TTC549 (cell line): ENCODE data around the gene NUMB.

Source experiments
- FAIRE-seq: peaks from 2 replicates; lab custom pipeline; 2012; peaks lifted over from hg19 to GRCh38; lab: Jason Lieb, UNC

The NUMB gene

DNA sequence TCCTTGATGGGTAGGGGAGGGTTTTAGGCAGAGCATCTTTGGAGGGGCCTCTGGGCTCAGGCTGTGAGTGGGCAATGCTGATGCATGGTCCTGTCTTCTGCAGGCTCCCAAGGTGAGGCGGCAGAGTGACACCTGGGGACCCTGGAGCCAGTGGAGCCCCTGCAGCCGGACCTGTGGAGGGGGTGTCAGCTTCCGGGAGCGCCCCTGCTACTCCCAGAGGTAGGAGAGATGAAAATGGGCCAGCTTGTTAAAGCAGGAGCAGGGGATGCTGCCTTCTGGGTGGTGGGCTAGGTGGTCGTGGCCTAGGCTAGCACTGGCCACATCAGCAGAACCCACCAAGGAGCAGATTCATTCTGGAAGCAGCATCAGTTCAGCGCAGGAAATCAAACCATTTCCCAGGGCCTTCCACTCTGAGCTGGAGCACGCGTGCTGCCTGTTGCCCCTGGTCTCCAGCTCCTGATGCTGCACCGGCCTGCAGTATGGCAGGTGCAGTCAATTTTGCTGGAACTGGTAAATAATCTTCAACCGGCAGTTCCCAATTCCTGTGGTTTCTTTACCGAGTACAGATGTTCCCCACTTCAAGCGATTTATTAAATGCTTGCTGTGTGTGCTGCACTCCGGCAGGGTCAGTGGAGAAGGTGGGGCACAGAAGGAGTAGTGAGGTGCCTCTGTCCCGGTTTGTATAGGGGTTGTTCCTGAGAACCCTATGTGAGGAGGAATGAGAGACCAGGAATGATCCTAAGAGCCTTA lies 213.6 kb downstream of the NUMB start:
- FAIRE-seq, result no peak

GRCh38 chr14:73243748-73244147 lies 214.6 kb downstream of the NUMB start:
- FAIRE-seq, result no peak

DNA sequence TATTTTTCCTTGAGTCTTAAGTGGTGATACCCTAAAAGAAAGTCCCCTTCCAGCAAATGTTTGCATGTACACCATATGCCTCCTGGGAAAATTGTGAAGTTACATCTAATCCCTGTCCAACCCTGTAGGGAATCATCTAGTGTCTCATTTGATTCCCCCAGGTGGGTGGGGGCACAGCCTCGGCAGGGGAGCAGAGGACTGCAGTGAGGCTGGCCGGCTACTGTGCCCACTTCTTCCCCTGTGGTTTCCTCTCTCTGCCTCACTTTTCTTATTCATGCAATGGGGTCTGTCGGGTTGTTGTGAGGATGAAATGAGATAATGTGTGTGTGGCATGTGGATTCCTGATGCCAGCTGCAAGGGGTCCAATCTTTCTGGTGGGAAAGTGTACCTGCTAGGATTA lies 215.0 kb downstream of the NUMB start:
- no peak for FAIRE-seq

DNA sequence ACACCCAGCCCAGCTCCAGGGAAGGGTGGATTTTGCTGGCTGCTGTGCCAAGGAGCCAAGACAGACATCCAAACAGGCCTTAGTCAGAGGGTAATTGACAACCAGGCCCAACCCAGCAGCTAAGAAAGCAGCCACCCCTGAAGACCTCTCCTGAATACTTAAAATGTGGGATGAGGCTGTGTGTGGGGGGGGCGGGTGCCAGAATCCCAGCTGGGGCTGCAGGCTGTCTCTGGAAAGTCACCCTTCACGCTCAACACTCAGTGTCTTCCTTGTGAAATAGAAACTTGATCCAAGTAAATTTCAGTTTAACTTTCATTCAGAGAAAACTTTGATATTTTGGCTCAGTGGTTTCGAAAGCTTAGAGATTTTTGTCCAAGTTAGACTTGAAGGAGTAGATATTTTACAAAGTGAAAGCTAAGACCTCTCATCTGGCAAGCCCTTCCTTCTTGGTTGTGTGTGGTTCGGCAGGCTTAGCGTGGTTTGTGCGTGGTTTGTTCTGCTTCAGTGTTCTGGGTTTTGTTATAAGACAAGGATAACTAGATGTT lies 215.9 kb downstream of the NUMB start:
- FAIRE-seq, result no peak

GRCh38 chr14:73241481-73242165 lies 216.7 kb downstream of the NUMB start:
- no peak for FAIRE-seq

DNA sequence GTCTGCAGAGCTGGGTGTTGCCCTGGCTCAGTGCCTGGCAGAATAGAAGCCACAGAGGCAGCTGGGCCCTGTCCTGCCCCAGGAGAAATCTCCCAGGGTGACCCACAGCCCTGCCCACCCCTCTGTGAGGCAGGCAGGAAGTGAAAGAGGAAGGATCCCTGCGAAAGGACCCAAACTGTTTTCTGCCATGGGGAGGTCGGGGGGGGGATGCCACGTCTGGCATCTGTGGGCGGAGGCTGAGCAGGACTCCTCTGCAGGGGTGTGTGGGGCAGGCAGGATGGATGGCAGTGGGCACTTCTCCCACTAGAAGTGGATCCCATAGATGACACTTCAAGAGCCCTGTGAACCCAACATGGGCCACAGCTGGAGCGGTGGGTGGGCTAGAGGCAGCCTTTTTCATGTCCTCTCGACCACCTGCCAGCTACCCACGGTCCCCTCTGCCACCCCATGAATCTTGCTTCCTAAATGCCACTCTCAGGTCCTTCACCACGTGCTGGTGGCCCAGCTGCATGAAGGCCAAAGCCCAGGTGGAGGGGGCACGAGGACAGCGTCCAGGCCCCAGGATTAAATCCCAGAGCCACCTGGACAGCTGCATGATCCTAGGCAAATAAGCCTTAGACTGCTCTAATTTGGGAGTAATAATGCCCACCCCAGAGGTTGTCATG lies 217.4 kb downstream of the NUMB start:
- FAIRE-seq, result no peak

- FAIRE-seq, result no peak
Measured at GRCh38 chr14:73239393-73240241, 218.7 kb downstream of the NUMB start.

GRCh38 chr14:73238941-73239340 lies 219.4 kb downstream of the NUMB start:
- FAIRE-seq, result no peak

DNA sequence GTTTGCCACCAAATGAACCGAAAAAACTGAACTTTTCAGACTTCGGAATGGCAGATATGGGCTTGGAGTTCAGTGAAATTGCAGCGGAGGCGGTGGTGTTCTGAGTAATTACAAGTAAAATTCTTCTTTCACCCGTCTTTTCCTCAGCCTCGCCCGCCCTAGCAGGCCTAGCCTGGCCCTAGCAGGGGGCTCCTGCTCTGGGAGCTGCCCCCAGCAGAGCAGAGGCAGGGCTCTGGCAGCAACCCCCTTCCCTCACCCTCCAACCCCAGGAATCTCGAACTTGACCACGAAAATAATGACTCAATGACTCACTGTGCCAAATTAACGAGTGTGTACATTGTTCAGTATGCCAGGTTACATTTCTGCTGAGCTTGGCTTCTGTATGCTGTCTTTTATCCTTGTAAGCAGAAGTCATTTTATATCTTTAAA lies 219.9 kb downstream of the NUMB start:
- no peak for FAIRE-seq

- no peak for FAIRE-seq
Measured at GRCh38 chr14:73237786-73238423, 220.4 kb downstream of the NUMB start.

DNA sequence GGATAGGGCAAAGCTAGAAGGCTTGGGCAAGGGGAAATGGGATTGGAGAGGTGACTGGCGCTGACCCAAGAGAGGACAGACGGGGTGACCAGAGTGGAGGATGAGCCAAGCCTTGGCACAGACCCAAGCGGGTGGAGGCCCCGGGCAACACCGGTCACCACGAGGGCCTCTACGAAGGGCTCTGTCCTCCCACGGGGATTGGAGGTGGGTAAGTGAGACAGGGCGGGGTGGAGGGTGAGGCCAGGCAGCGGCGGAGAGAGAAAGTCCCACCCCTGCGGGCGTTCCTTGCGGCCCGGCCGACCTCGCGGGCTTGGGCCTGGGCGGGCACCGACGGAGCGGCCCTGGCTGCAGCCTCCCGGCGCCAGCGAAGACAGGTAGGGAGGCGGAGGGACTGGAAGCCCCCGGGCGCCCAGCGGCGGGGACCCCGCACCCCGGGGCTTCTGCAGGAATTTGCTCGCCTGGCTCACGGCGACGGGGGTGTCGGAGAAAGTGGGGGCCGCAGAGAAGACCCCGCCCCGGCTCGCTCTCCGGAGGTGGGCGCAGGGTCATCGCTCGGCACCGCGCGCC lies 221.0 kb downstream of the NUMB start, which contains the start of gene PAPLN:
PAPLN (plus strand) TSS at position 288 of the 567 bp plus-strand sequence. CDS start 2,273 bp downstream, outside the sequence.
- FAIRE-seq, result no peak

GRCh38 chr14:73236752-73237218 lies 221.6 kb downstream of the NUMB start:
- no peak for FAIRE-seq

- no peak for FAIRE-seq
Measured at GRCh38 chr14:73236157-73236556, 222.2 kb downstream of the NUMB start.

GRCh38 chr14:73235531-73236155 lies 222.7 kb downstream of the NUMB start:
- FAIRE-seq, result no peak

DNA sequence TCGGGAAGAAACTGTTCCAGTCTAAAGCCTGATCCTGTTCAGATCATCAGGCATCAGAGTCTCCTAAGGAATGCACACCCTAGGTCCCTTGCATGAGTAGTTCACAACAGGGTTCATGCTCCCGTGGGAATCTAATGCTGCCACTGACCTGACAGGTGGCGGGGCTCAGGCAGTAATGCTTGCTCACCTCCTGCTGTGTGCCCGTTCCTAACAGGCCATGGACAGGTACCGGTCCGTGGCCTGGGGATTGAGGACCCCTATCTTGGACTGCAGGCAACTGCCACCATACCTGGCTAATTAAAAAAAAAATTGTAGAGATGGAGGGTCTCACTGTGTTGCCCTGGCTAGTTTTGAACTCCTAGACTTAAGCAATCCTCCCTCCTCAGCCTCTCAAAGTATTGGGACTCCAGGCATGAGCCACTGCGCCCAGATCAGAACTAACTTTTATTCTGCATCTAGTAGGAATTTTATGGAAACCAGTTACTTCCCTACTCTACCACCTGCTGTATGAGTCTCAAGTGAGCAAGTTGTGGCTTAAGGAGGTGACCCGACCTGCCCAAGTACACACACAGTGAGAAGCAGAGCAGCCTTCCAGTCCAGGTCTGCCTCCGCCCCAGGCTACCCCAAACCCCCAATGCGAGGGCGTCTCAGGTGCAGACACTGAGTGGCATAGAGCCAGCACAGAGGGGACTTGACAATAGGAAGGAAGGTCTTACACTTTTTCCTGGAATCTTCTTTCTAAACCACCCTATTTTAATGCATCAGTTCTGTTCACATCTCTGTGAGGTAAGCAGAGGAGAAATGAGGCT lies 223.6 kb downstream of the NUMB start:
- no peak for FAIRE-seq

GRCh38 chr14:73234029-73234428 lies 224.3 kb downstream of the NUMB start:
- FAIRE-seq, result no peak

GRCh38 chr14:73233564-73233963 lies 224.8 kb downstream of the NUMB start:
- no peak for FAIRE-seq

GRCh38 chr14:73232984-73233383 lies 225.4 kb downstream of the NUMB start:
- FAIRE-seq, result no peak

GRCh38 chr14:73231981-73232851 lies 226.1 kb downstream of the NUMB start:
- FAIRE-seq, result no peak
